Measurements from ENCODE around the gene SULT1E1.

- TF ChIP-seq ZNF274 (IDR thresholded peaks at IDR 0.05; ENCODE audit: low read depth, low read length) (no peak), SUZ12 (IDR thresholded peaks at IDR 0.05; ENCODE audit: extremely low read depth, insufficient read depth, insufficient read length) (no peak)
Measured at GRCh38 chr4:69860052-69860451, at the start of gene SULT1E1.
